ENCODE results near the gene BCL7A. TPM values are rescaled to one million over a fixed set of nuclear protein-coding genes. Genes with fewer than 3 reads are reported as not detected.

BCL7A gene
- total and polyA plus RNA-seq, 8 donors, result 1.5 to 11.6 (median 2.8) TPM

DNA sequence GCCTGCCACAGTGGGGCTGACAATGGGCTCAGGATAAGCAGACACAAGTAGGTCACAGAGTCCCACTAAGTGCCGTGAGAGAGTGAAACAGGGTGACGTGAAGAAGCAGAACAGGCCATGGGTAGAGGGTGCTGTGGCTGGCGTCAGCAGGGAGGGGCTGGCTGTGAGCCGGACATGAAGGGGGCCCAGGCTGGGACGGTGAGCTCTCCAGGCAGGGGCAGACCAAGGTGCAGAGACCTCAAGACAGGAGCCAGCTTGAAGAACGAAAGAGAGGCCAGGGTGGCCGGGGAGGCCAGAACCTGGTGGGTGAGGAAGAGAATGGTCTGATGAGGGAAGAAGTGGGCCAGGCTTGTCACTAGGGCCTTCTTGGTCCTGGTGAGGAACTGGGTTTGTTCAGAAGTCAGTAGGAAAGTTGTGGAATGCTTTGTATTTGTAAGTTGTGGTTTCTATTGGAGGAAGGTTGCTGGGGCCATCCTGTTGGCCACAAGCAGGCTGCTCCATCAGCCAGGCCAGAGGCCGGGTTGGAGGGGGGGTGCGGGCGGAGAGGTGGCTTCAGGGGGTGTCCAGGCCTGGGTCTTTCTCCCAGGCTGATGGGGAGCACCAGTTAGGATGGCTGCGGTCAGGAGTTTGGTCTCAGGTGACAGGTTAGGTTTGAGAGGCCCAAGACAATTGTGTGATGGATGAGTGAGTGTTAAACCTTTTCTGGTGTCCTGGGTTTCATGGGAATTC is 35.5 kb downstream of the BCL7A start:
- H3K27me3 ChIP-seq, result no peaks in the 10 kb centered on the region
- DNase-seq, result no peak
- H3K4me1 ChIP-seq, result peaks cover 9 to 77% (median 26%) of the 10 kb centered on the region in 4 donors
- H3K27ac ChIP-seq, result peak overlapping the region in 1 of 5 donors; percentile 47
- H3K4me3 ChIP-seq, result no peak overlapping the region
- H3K9me3 ChIP-seq, result no peaks in the 10 kb centered on the region
- intact Hi-C loops (cut with DNase I; ENCODE audit: low total_unique reads), result no loop called here
- no peak for TF ChIP-seq POLR2AphosphoS5 (IDR thresholded peaks at IDR 0.05)
- TF ChIP-seq, protein P1, sequence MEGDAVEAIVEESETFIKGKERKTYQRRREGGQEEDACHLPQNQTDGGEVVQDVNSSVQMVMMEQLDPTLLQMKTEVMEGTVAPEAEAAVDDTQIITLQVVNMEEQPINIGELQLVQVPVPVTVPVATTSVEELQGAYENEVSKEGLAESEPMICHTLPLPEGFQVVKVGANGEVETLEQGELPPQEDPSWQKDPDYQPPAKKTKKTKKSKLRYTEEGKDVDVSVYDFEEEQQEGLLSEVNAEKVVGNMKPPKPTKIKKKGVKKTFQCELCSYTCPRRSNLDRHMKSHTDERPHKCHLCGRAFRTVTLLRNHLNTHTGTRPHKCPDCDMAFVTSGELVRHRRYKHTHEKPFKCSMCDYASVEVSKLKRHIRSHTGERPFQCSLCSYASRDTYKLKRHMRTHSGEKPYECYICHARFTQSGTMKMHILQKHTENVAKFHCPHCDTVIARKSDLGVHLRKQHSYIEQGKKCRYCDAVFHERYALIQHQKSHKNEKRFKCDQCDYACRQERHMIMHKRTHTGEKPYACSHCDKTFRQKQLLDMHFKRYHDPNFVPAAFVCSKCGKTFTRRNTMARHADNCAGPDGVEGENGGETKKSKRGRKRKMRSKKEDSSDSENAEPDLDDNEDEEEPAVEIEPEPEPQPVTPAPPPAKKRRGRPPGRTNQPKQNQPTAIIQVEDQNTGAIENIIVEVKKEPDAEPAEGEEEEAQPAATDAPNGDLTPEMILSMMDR (IDR thresholded peaks at IDR 0.05), result no peak
- H3K36me3 ChIP-seq, result peaks cover 0 to 49% (median 37%) of the 10 kb centered on the region in 4 donors
- 86 to 97% (median 93%) methylated on average over 11 of the region's 11 CpGs for WGBS, 5 donors

DNA sequence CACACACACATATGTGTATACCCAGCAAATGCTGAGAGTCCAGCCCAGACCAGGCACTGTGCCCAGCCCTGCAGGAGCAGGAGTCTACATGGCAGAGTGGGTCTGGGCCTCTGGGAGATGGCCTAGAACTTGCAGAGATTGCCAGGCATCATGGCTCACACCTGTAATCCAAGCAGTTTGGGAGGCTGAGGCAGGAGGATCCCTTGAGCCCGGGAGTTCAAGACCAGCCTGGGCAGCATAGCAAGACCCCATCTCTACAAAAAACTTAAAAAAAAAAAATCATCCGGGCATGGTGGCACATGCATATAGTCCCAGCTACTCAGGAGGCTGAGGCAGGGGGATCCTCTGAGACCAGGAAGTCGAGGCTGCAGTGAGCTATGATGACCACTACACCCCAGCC is 36.1 kb downstream of the BCL7A start:
- no peak for DNase-seq
- H3K27ac ChIP-seq, result peak overlapping the region in 1 of 5 donors; percentile 47
- H3K27me3 ChIP-seq, result no peaks in the 10 kb centered on the region
- H3K4me1 ChIP-seq, result peaks cover 15 to 77% (median 31%) of the 10 kb centered on the region in 4 donors
- WGBS, 5 donors, result 91 to 98% (median 95%) methylated on average over 3 of the region's 3 CpGs
- H3K9me3 ChIP-seq, result no peaks in the 10 kb centered on the region
- H3K36me3 ChIP-seq, result peaks cover 0 to 49% (median 37%) of the 10 kb centered on the region in 4 donors
- TF ChIP-seq EP300 (IDR thresholded peaks at IDR 0.05), result no peak
- TF ChIP-seq, protein P1 (IDR thresholded peaks at IDR 0.05), result no peak
- no peak for TF ChIP-seq POLR2AphosphoS5 (IDR thresholded peaks at IDR 0.05)
- TF ChIP-seq POLR2A (IDR thresholded peaks at IDR 0.05), result no peak
- intact Hi-C loops (cut with DNase I; ENCODE audit: low total_unique reads), result no loop called here
- H3K4me3 ChIP-seq, result no peak overlapping the region

GRCh38 chr12:122058549-122059149 is 37.0 kb downstream of the BCL7A start:
- intact Hi-C loops (cut with DNase I; ENCODE audit: low total_unique reads), result no loop called here
- Histone ChIP-seq H3K36me3 (peaks cover 0 to 49% (median 37%) of the 10 kb centered on the region in 4 donors), H3K9me3 (no peaks in the 10 kb centered on the region), H3K27ac (peak overlapping the region in 1 of 5 donors; percentile 89), H3K4me3 (no peak overlapping the region), H3K4me1 (peaks cover 24 to 84% (median 39%) of the 10 kb centered on the region in 4 donors), H3K27me3 (no peaks in the 10 kb centered on the region)
- no peak for TF ChIP-seq POLR2AphosphoS5 (IDR thresholded peaks at IDR 0.05)
- no peak for TF ChIP-seq EP300 (IDR thresholded peaks at IDR 0.05)
- TF ChIP-seq POLR2A (IDR thresholded peaks at IDR 0.05), result no peak
- TF ChIP-seq, protein P1 (IDR thresholded peaks at IDR 0.05), result no peak
- no peak for DNase-seq
- 92 to 97% (median 95%) methylated on average over 11 of the region's 11 CpGs for WGBS, 5 donors

DNA sequence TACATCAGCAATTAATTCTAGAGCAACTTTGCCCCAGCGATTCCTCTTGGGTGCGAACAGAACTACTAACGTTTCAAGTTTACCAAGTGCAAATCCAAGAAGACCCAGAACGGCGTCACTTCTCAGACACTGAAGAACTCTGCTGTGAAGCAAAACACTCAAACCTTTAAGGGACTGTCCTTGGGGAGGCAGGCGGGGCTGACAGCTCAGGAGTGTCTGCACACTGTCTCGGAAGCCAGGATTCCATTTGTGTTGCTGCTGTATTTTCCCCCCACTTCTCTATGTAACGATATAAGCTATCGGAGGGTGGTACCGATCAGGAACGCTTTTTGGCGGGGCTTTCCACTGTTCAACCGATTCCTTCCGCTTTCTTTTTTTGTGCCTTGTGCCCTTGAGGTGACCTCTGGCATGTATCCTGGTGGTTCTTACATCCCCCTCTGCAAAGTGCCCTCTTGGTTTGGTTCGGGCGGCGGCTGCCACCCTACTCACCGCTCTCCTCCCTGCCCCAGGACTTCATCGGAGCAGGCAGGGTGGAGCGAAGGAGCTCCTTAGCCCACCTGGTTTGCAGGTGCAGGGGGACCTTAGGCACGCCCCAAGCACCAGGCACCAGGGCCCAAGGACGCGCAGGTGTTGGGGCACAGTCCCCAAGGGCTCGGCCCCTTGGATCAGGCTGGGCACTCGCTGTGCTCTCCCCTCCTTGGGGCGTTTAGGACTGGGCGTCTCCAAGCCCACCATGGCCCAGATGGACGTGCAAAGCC is 37.7 kb downstream of the BCL7A start:
- Histone ChIP-seq H3K4me1 (peaks cover 29 to 84% (median 41%) of the 10 kb centered on the region in 4 donors), H3K27me3 (no peaks in the 10 kb centered on the region), H3K4me3 (no peak overlapping the region), H3K9me3 (no peaks in the 10 kb centered on the region), H3K27ac (peak overlapping the region in 3 of 5 donors; percentile 43 to 89 (median 65)), H3K36me3 (peaks cover 0 to 49% (median 37%) of the 10 kb centered on the region in 4 donors)
- WGBS, 5 donors, result 83 to 94% (median 92%) methylated on average over 28 of the region's 28 CpGs
- no peak for TF ChIP-seq EP300 (IDR thresholded peaks at IDR 0.05)
- TF ChIP-seq POLR2AphosphoS5 (IDR thresholded peaks at IDR 0.05), result no peak
- no peak for TF ChIP-seq POLR2A (IDR thresholded peaks at IDR 0.05)
- TF ChIP-seq, protein P1 (IDR thresholded peaks at IDR 0.05), result no peak
- no peak for DNase-seq
- intact Hi-C loops (cut with DNase I; ENCODE audit: low total_unique reads), result no loop called here

Measured in stomach (tissue), 9 donors.